Stimulated activated CD8-positive, alpha-beta memory T cell treated with anti-CD3 and anti-CD28 coated beads, Interleukin-4, amount 100 ng/mL, for 4 hours (primary cell): Measurements from ENCODE around the gene TRIP6.

Source experiments
- DNase-seq, 2 donors: peaks; one replicate each; pipeline ENCODE4 v3.0.0-alpha.2; 2020; ENCODE audit warnings: low read depth in 2 of 2, low spot score in 1 of 2

Gene TRIP6

GRCh38 chr7:100888988-100889750, 22.0 kb downstream of the TRIP6 start, which contains the start of gene UFSP1:
UFSP1 (minus strand) TSS chr7:100889715; CDS start chr7:100889271, 444 bp downstream.
- DNase-seq: no peak

GRCh38 chr7:100890653-100891567, 23.7 kb downstream of the TRIP6 start:
- no peak for DNase-seq

- no peak for DNase-seq
These were observed 24.5 kb downstream of the TRIP6 start for GRCh38 chr7:100891568-100892247.

- no peak for DNase-seq
These were observed 25.5 kb downstream of the TRIP6 start for GRCh38 chr7:100892364-100893317.

GRCh38 chr7:100893318-100893895, 26.2 kb downstream of the TRIP6 start:
- no peak for DNase-seq

GRCh38 chr7:100893910-100894721, 26.9 kb downstream of the TRIP6 start:
- no peak for DNase-seq

- DNase-seq: no peak
These were observed 27.9 kb downstream of the TRIP6 start for GRCh38 chr7:100894860-100895700.

GRCh38 chr7:100895701-100895955, 28.4 kb downstream of the TRIP6 start, which contains the start of gene ACHE:
ACHE (minus strand) TSS chr7:100895888; CDS start chr7:100894232, 1,656 bp downstream.
- no peak for DNase-seq

GRCh38 chr7:100895956-100896731, 29.0 kb downstream of the TRIP6 start:
- no peak for DNase-seq

GRCh38 chr7:100896732-100897608, 29.8 kb downstream of the TRIP6 start:
- no peak for DNase-seq

- no peak for DNase-seq
These were observed 30.7 kb downstream of the TRIP6 start for GRCh38 chr7:100897772-100898454.

GRCh38 chr7:100899432-100899831, 32.2 kb downstream of the TRIP6 start:
- no peak for DNase-seq

GRCh38 chr7:100900978-100901377, 33.8 kb downstream of the TRIP6 start:
- DNase-seq: no peak

- DNase-seq: no peak
These were observed 34.7 kb downstream of the TRIP6 start for GRCh38 chr7:100901921-100902332.

- no peak for DNase-seq
These were observed 35.5 kb downstream of the TRIP6 start for GRCh38 chr7:100902638-100903037.

- no peak for DNase-seq
These were observed 41.3 kb downstream of the TRIP6 start for GRCh38 chr7:100908512-100908911.
